HG02885 (cell line): Measurements from ENCODE around the gene PAFAH1B2.

ENCODE experiments used
- ATAC-seq: cut with Tn5 transposase; IDR thresholded peaks from one replicate; pipeline ENCODE4 v1.9.1; 2021; ENCODE audit warnings: mild to moderate bottlenecking; ENCODE audit not compliant: unreplicated experiment, poor library complexity

Gene PAFAH1B2

DNA sequence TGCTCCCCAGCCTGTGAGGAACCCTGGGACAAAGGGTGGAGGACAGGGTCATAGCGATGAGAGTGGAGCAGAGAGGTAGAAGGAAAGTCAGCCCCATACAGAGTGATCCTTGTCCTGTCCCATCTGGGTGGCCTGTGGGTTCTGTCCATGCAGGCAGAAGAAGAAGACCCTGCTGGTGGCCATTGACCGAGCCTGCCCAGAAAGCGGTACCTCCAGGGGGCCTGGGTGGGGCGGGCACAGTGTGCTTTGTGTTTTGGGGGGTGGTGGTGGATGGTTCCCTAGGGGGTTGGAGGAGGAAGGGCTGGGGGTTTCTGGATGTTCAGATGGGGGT lies 42.3 kb downstream of the PAFAH1B2 start:
- no peak for ATAC-seq

DNA sequence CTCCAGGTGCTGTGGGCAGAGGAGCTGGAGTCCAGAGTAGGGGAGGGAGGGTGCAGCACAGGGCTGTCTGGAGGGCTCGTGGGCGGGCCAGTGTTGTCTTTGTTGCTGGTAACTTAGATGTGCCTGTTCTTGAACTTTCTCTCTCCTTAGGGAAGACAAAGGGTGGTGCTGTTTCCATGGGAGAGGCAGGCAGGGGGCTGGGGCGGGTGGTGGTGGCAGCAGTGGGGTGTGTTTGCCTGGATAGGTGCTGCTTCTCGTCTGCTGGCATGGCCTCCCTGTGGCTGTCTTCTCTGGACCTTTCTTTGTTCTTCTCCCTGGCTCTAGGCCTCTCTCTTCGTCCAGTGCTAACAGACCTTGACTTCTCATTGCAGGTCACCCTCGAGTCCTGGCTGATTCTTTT lies 42.9 kb downstream of the PAFAH1B2 start:
- ATAC-seq: no peak

DNA sequence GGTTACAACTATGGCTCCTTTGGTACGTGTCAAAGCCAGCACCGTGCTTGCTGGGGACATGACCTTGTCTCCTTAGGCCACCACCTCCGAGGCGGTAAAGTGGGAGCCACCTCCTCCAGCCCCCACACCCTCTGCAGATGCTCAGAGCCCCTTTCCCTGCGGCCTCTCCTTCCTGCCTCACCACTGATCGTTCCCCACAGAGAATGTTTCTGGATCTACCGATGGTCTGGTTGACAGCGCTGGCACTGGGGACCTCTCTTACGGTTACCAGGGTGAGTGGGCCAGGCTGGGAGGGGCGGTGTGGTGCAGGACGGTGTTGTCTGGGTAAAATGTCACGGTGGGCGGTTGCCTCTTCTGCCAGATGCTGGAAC lies 43.3 kb downstream of the PAFAH1B2 start:
- ATAC-seq: no peak

DNA sequence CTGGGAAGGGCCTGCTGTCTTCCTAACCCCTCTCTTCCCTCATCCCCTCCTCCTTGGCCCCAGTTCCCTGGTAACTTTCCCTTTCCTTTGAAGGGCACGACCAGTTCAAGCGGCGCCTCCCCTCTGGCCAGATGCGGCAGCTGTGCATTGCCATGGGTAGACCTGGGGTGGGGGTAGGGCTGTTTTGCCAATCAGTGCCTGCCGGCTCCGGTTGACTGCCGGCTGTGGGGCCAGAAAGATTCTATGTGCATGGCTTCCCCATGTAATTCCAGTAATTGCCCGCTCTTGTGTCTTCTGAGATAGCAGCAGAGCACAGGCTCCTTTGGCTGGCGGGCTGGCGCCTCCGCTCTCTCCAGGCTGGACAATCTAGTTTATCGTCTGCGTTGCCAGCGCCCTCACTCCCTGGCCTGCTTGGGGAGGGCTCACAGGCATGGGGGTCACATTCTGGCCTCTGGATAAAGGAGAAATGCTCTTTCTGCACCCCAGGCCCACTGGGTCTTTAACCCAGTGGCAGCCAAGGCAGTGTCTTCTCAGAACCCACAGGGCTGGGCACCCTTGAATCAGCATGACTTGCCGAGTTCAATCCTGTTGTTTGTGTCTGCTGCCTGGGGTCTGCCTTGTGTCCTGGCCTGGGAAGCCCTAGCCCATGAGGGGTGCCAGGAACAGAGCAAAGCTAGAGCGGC lies 43.9 kb downstream of the PAFAH1B2 start:
- ATAC-seq: no peak

DNA sequence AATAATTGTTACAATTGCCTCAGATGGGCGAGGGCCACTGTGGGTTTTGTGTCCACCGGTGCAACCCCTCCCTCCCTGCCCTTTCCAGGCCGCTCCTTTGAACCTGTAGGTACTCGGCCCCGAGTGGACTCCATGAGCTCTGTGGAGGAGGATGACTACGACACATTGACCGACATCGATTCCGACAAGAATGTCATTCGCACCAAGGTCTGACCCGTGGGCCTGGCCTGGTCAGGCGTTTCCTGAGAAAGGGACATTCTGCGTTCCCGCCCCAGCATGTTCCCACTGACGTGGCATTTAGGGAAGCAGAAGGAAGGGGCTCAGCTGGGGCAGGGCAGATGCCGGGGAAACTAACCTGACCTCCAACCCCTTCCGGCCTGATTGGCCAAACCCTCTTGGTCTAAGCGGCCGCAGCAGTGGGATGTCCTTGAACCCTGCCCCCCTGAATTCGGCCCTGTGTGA lies 44.6 kb downstream of the PAFAH1B2 start:
- ATAC-seq: no peak

DNA sequence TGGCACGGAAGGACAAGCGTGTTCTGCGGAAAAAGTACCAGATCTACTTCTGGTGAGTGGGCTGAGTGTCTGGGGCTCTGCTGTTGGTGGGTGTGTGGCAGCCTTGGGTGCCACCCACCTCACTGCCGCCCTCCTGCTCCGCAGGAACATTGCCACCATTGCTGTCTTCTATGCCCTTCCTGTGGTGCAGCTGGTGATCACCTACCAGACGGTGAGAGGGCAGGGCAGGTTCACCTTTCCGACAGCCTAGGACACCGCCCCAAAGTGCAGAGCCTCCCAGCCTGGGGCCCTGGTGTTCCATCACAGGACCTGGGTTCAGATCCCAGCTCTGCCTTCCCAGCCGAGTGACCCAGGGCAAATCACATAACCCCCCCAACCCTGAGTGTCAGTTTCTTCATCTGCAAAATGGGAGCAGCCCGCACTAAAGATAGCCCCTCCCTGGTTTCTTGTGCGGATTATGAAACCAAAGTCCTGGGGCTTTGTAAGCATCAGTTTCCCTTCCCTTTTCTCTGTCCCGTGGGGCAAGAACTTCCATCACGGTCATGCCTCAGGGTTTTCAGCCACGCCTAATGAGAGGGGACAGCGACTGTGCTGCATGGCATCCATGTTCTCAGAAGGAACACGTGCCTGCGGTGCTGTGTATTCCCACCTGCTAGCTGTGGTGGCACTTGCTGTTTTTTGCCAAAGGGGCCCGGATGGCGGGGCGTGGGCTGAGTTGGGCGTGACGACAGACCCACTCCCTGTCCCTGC lies 45.3 kb downstream of the PAFAH1B2 start:
- peak; percentile 65 for ATAC-seq

DNA sequence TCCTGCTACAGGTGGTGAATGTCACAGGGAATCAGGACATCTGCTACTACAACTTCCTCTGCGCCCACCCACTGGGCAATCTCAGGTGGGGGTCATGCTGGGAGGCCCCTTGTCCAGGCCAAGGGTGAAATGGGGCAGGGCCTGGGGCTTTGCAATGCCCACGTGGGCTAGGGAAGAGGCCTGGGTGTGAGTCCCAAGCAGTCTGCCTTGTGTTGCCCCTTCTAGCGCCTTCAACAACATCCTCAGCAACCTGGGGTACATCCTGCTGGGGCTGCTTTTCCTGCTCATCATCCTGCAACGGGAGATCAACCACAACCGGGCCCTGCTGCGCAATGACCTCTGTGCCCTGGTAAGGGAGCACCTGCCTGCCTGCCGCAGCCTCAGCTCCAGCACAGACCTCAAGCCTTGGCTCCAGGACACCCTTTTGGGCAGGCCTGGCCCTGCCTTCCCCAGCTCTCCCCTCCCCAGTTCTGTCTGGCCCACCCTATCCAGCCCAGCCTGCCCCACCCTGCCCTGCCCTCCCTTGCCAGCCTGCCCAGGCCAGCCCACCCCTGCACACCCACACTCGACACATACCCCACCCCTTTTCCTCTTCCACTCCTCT lies 46.0 kb downstream of the PAFAH1B2 start:
- peak; percentile 13 for ATAC-seq

DNA sequence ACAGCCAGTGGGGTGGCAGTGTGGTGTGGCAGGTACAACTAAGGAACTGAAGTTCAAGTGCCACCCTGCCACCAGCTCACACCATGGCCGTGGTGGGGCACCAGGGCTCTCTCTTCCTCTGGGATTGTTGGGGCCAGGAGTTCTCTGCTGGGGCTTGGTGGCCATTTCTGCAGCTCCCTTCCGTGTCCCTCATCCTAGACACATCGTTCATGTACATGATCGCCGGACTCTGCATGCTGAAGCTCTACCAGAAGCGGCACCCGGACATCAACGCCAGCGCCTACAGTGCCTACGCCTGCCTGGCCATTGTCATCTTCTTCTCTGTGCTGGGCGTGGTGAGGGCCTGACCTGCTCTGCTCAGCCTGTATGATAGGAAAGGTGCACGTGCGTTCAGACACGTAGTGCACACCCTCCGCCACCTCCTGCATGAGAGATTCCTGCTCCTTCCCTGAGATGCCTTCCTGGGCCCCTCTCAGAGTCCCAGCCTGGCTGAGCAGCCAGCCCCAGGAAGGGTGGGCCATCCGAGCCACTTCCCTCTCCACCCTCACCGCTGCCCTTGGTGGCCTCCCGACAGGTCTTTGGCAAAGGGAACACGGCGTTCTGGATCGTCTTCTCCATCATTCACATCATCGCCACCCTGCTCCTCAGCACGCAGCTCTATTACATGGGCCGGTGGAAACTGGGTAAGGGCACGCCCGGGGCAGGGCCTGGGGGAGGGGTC lies 47.8 kb downstream of the PAFAH1B2 start:
- no peak for ATAC-seq

DNA sequence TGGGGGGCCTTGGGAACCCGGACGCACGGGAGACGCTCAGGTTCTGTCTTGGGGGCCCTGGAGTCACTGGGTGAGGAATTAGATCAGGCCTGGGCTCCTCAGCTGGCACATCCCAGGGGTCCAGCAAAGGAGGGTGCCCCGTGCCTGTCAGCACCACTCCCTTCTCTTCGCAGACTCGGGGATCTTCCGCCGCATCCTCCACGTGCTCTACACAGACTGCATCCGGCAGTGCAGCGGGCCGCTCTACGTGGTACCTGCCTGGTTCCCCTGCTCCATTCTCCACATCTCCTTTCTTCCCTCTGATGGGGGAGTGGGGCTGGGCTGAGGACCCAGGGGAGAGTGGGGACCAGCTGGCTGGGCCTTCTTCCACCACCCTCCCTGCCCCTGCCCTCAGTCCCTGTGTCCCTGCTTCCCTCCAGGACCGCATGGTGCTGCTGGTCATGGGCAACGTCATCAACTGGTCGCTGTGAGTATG lies 48.4 kb downstream of the PAFAH1B2 start:
- ATAC-seq: no peak

DNA sequence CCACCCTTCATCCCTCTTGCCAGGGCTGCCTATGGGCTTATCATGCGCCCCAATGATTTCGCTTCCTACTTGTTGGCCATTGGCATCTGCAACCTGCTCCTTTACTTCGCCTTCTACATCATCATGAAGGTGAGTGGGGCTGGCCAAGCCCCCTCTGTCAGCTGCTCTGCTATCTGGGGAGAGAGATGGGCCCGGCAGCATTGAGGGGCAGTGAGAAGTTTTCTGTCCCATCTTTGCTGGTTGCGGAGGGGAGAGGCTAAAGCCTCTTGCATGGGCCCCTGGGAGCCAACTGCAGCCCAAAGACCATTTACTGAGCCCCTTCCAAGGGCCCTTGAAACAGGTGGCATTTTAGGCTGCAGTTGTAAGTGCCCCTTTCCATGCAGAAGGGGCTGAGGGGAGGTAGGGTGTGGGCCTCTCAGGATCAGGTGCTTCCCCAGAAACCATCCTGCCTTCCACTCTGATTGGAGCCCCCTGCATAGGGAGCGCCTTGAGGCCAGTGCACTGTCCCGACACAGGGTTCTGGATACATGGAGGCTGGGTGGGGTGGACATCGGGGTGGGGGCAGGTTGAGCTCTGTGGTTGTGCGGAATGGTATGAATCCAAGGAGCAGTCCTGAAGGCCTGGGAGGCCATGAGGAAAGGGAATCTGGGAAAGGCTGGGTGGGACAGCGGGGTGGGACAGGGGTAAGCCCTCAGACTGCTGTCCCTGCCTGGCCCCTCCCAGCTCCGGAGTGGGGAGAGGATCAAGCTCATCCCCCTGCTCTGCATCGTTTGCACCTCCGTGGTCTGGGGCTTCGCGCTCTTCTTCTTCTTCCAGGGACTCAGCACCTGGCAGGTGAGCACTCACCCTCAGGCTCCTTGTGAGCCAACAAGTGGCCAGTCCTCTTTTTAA lies 49.3 kb downstream of the PAFAH1B2 start:
- ATAC-seq: no peak

DNA sequence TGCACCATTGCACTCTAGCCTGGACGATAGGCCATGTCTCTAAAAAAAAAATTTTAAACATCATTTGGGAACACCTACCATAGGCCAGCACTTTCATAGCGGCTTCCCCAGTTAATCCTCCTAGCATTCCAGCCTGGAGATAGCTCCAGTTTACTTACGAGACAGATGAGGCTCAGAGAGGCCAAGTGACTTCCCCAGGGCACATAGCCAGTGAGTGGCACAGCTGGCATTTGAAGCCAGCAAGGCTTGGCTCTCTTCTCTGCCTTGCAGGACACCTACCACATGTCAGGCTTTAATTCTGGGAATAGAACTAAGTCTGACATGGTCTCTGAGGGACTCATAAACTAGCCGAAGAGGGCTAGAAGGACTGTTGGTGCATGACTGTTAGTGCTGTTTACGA lies 50.2 kb downstream of the PAFAH1B2 start:
- ATAC-seq: no peak

DNA sequence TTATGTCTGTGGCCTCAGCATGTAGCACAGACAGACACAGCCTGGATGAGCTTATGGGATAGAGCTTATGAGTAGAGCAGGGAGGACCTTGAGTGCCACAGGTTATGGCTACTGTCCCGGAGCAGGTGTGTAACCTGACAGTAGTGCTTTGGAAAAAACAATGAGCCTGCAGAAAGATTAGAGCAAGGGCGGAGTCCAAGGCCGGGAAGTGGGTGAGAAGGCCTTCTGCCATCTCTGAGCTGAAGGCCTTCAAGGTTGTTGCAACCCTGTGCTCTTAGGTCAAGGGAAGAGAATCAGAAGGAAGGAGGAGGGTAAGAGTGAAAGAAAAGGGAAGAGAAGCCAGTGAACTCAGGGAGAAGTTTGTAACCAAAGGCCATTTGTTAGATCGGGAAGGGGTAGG lies 51.2 kb downstream of the PAFAH1B2 start:
- ATAC-seq: no peak

DNA sequence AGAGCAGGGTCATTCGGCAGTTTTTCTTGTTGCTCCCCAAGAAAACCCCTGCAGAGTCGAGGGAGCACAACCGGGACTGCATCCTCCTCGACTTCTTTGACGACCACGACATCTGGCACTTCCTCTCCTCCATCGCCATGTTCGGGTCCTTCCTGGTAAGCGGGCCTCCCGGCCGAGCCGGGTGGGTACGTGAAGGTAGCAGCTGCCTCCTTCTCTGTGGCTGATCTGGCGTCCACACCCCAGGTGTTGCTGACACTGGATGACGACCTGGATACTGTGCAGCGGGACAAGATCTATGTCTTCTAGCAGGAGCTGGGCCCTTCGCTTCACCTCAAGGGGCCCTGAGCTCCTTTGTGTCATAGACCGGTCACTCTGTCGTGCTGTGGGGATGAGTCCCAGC lies 51.7 kb downstream of the PAFAH1B2 start:
- no peak for ATAC-seq

DNA sequence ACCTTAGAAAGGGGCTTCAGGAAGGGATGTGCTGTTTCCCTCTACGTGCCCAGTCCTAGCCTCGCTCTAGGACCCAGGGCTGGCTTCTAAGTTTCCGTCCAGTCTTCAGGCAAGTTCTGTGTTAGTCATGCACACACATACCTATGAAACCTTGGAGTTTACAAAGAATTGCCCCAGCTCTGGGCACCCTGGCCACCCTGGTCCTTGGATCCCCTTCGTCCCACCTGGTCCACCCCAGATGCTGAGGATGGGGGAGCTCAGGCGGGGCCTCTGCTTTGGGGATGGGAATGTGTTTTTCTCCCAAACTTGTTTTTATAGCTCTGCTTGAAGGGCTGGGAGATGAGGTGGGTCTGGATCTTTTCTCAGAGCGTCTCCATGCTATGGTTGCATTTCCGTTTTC lies 52.9 kb downstream of the PAFAH1B2 start:
- ATAC-seq: no peak

DNA sequence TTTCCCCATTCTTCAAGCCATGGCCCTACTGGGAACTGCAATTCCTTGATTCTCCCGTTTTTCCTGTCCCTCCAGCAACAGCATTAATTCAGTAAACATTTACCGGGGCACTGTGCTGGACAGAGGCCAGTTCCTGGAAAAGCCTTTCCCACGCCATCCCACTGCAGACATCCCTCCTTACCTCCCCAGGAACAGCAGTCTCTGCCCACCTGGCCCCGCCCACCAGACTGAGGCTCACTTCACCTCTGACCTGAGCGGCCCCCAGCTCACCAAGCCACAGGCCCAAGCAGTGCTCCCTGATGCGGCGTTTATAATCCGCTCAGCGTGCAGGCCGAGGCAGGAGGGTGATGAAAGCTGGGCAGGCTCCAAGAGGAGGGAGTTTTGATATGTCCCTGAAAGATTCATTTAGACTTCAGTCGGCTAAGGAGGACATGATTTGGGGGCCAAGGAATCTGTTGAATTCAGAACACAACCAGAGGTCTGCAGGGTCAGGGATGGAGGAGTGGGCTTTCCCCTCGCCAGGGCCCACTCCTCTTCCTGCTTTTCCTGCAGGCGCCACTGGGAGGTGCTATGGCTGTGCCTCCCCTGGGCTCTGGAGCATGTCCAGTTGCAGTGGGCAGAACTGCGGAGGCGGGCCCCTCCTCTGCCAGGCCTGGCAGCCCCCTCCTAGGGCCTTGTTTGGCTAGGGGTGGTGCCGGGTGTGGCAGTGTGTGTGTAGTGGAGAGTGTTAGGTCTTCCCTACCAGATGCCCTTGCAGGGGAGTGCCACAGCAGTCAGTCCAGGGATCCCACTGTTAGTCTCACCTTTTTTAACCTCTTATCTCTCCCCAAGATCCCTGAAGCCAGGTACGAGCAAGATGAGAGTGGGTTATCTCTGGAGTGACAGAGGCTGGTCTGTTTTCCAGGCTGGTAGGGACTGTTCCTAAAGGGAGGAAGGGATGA lies 53.7 kb downstream of the PAFAH1B2 start:
- ATAC-seq: no peak

DNA sequence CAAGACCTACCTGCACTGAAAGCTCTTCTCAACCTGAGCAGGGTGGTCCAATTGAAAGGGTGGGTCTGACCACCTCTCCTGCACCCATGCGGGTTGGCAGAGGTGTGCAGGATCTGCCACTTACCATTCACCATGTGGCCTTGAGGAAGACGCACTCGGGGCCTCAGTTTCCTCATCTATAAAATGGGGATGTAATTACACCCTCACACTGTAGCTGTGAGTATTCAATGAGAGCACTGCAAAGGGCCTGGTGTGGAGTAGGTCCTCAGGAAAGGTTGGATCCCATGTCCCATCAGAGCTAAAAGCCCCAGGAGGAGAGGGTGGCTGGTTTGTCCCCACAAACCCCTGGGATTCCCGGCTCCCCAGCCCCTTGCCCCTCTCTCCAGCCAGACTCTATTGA lies 54.5 kb downstream of the PAFAH1B2 start:
- ATAC-seq: no peak

DNA sequence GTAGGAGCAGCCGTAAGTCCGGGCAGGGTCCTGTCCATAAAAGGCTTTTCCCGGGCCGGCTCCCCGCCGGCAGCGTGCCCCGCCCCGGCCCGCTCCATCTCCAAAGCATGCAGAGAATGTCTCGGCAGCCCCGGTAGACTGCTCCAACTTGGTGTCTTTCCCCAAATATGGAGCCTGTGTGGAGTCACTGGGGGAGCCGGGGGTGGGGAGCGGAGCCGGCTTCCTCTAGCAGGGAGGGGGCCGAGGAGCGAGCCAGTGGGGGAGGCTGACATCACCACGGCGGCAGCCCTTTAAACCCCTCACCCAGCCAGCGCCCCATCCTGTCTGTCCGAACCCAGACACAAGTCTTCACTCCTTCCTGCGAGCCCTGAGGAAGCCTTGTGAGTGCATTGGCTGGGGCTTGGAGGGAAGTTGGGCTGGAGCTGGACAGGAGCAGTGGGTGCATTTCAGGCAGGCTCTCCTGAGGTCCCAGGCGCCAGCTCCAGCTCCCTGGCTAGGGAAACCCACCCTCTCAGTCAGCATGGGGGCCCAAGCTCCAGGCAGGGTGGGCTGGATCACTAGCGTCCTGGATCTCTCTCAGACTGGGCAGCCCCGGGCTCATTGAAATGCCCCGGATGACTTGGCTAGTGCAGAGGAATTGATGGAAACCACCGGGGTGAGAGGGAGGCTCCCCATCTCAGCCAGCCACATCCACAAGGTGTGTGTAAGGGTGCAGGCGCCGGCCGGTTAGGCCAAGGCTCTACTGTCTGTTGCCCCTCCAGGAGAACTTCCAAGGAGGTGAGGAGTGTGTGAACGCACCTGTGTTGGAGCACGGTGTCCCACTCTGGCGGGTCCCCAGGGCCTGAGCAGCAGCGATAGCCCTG lies 55.2 kb downstream of the PAFAH1B2 start, which contains the start of gene TAGLN:
TAGLN (plus strand) TSS at position 318 of the 863 bp plus-strand sequence. CDS start 3,644 bp downstream, outside the sequence.
- no peak for ATAC-seq
